GM12878 (cell line): ENCODE data around the gene IGFBP3. TPM values are rescaled to one million over a fixed set of nuclear protein-coding genes. Genes with fewer than 3 reads are reported as not detected.

Experiments
- ATAC-seq: fragments of 200-7000 bp; cut with Tn5 transposase; 3 replicates; pipeline ENCODE4 v1.9.1; 2020; ENCODE audit warnings: mild to moderate bottlenecking, moderate library complexity
- BruUV-seq: library from RNA; stranded (reverse); fragments of 400-500 nt; replicated peaks from 2 replicates; lab custom pipeline; 2021; lab: Mats Ljungman, UMichigan
- CTCF ChIA-PET: fragments of 300-600 bp; sonication (Branson Sonifier 250); formaldehyde crosslinking; extraction: SDS; loops from one replicate; lab custom pipeline; 2021; ENCODE audit warnings: inconsistent platforms; lab: Yijun Ruan, JAX
- POLR2A ChIA-PET: fragments of 350-600 bp; formaldehyde crosslinking; extraction: SDS; loops from one replicate; lab custom pipeline; 2021; ENCODE audit warnings: inconsistent platforms; lab: Charles Lee
- RAD21 ChIA-PET: fragments of 300-600 bp; sonication (Branson Sonifier 250); formaldehyde crosslinking; loops from one replicate; lab custom pipeline; 2023; ENCODE audit warnings: antibody characterized with exemption; ENCODE audit not compliant: unreplicated experiment; lab: Charles Lee
- SMC1A ChIA-PET: fragments of 300-600 bp; sonication (Branson Sonifier 250); formaldehyde crosslinking; loops from one replicate; lab custom pipeline; 2023; ENCODE audit not compliant: unreplicated experiment, uncharacterized antibody; lab: Charles Lee
- DNase-seq: peaks from one replicate; pipeline ENCODE4 v3.0.0-alpha.2; 2011; ENCODE audit warnings: low read depth, low spot score
- FAIRE-seq: peaks from 3 replicates; lab custom pipeline; 2011; peaks lifted over from hg19 to GRCh38; lab: Jason Lieb, UNC
- H2AFZ ChIP-seq: 2 replicates; pipeline ENCODE4 v1.6.0; 2011; ENCODE audit warnings: low read depth, low read length, control low read depth; ENCODE audit not compliant: control insufficient read depth
- H3K27ac ChIP-seq: 2 replicates; pipeline ENCODE4 v1.5.1; 2011; ENCODE audit warnings: control low read depth; ENCODE audit not compliant: control insufficient read depth, insufficient read depth
- H3K27me3 ChIP-seq, 2 experiments: replicated peaks in 1 of 2; 2 replicates each; pipeline versions ENCODE4 v1.6.0 to v1.6.1; 2011; ENCODE audit warnings: low read length in 1 of 2; ENCODE audit not compliant: control insufficient read depth in 2 of 2, insufficient read depth in 2 of 2
- H3K36me3 ChIP-seq, 2 experiments: 2 replicates each; pipeline ENCODE4 v1.5.1; 2011; ENCODE audit warnings: low read length in 1 of 2; ENCODE audit not compliant: control insufficient read depth in 2 of 2, insufficient read depth in 2 of 2
- H3K4me1 ChIP-seq: 2 replicates; pipeline ENCODE4 v1.6.1; 2011; ENCODE audit warnings: mild to moderate bottlenecking, low read length, moderate library complexity, mixed read lengths; ENCODE audit not compliant: control insufficient read depth, insufficient read depth
- H3K4me2 ChIP-seq: 2 replicates; pipeline ENCODE4 v1.6.0; 2011; ENCODE audit warnings: control low read depth; ENCODE audit not compliant: control insufficient read depth, insufficient read depth
- H3K4me3 ChIP-seq: fragments of 200-600 bp; sonication (generic); 2 replicates; pipeline ENCODE4 v1.5.1; 2016
- H3K79me2 ChIP-seq: 2 replicates; pipeline ENCODE4 v1.6.0; 2011; ENCODE audit warnings: low read length; ENCODE audit not compliant: control insufficient read depth, insufficient read depth
- H3K9ac ChIP-seq: 2 replicates; pipeline ENCODE4 v1.8.0; 2011; ENCODE audit warnings: low read length, control low read depth, mixed read lengths; ENCODE audit not compliant: control insufficient read depth, insufficient read depth
- H3K9me3 ChIP-seq: replicated peaks from 3 replicates; pipeline ENCODE4 v1.5.1; 2011; ENCODE audit warnings: mild to moderate bottlenecking, low read length; ENCODE audit not compliant: control insufficient read depth, insufficient read depth
- H4K20me1 ChIP-seq: 2 replicates; pipeline ENCODE4 v1.6.0; 2011; ENCODE audit not compliant: control insufficient read depth, insufficient read depth
- BCLAF1 ChIP-seq: fragments of 450-650 bp; IDR thresholded peaks from 2 replicates; pipeline ENCODE4 v1.6.1; 2017; ENCODE audit warnings: antibody characterized with exemption, mild to moderate bottlenecking, moderate library complexity
- EP300 ChIP-seq, 2 experiments: fragments of 150-350 bp in 1 of 2; IDR thresholded peaks; 2 replicates each; pipeline ENCODE4 v1.6.1; 2011 to 2012; ENCODE audit warnings: low read depth in 2 of 2, low read length in 2 of 2, borderline replicate concordance in 1 of 2, improper control_type of control experiment in 1 of 2, inconsistent platforms in 1 of 2; ENCODE audit not compliant: control insufficient read depth in 1 of 2
- ESRRA ChIP-seq: IDR thresholded peaks from 2 replicates; pipeline ENCODE4 v1.6.1; 2012; ENCODE audit warnings: mild to moderate bottlenecking, low read length, improper control_type of control experiment
- IRF4 ChIP-seq: IDR thresholded peaks from 2 replicates; pipeline ENCODE4 v1.6.1; 2011; ENCODE audit warnings: low read depth, low read length
- KDM1A ChIP-seq: fragments of 200-600 bp; sonication (generic); IDR thresholded peaks from 2 replicates; pipeline ENCODE4 v1.6.1; 2016; ENCODE audit warnings: borderline replicate concordance
- MTA2 ChIP-seq: fragments of 450-650 bp; IDR thresholded peaks from 2 replicates; pipeline ENCODE4 v1.6.1; 2016; ENCODE audit warnings: low read depth, mild to moderate bottlenecking, moderate library complexity
- MYB ChIP-seq: fragments of 150-350 bp; IDR thresholded peaks from 2 replicates; pipeline ENCODE4 v1.6.1; 2014; ENCODE audit warnings: mild to moderate bottlenecking, low read depth, low read length, borderline replicate concordance
- NFXL1 ChIP-seq: fragments of 450-650 bp; IDR thresholded peaks from 2 replicates; pipeline ENCODE4 v1.6.1; 2017; ENCODE audit warnings: antibody characterized with exemption, mild to moderate bottlenecking, borderline replicate concordance
- NFYA ChIP-seq: IDR thresholded peaks from 2 replicates; pipeline ENCODE4 v1.6.1; 2011; ENCODE audit warnings: low read depth, mild to moderate bottlenecking, low read length, improper control_type of control experiment, borderline replicate concordance
- RBBP5 ChIP-seq: fragments of 200-600 bp; sonication (generic); conservative IDR thresholded peaks from 2 replicates; pipeline ENCODE4 v1.6.1; 2016
- RUNX3 ChIP-seq: IDR thresholded peaks from 2 replicates; pipeline ENCODE4 v1.6.1; 2012; ENCODE audit warnings: low read length, inconsistent platforms
- SIX5 ChIP-seq: IDR thresholded peaks from 2 replicates; pipeline ENCODE4 v1.6.1; 2011; ENCODE audit warnings: mild to moderate bottlenecking, low read depth, low read length, moderate library complexity; ENCODE audit not compliant: severe bottlenecking
- SP1 ChIP-seq: IDR thresholded peaks from one replicate; pipeline ENCODE4 v1.6.1; 2011; ENCODE audit warnings: low read depth, low read length
- SREBF2 ChIP-seq: IDR thresholded peaks from 2 replicates; pipeline ENCODE4 v1.6.1; 2012; ENCODE audit warnings: mild to moderate bottlenecking, low read length
- TARDBP ChIP-seq: IDR thresholded peaks from 2 replicates; pipeline ENCODE4 v1.6.1; 2016; ENCODE audit warnings: borderline replicate concordance
- whole genome bisulfite sequencing: methylation state at CpG from one replicate; pipeline ENCODE4 v1.1.6; 2016; ENCODE audit warnings: low lambda C conversion rate; ENCODE audit not compliant: insufficient replicate concordance, insufficient coverage; ENCODE audit errors: missing lambda C conversion rate; 5-methylcytosine and 5-hydroxymethylcytosine counted together
- in situ Hi-C: fragments of 300-500 bp; cut with MboI; formaldehyde crosslinking; loops from 9 replicates; pipeline ENCODE4 v1.14.3; 2018; ENCODE audit warnings: mixed read lengths
- intact Hi-C: fragments of 100-400 bp; cut with micrococcal nuclease; formaldehyde crosslinking; loops from one replicate; pipeline ENCODE4 v1.14.2; 2022; ENCODE audit not compliant: unreplicated experiment
- polyA plus RNA-seq, 11 experiments: library from polyadenylated mRNA; depleted of rRNA in 4 of 11; unstranded in 6 of 11; stranded (reverse) in 5 of 11; fragments of >200 nt; fragmentation: Nextera tagmentation in 4 of 11; fragmentation: Illumina TruSeq in 1 of 11; extraction: Ambion mirVana in 4 of 11; extraction: Trizol in 1 of 11; gene quantifications; 1 replicate in 1 of 11; 2 replicates in 10 of 11; pipeline versions ENCODE4 v1.2.1 to v1.2.3, GENCODE V29; 2011 to 2016; ENCODE audit warnings: inconsistent platforms in 2 of 11, missing spikeins in 2 of 11, low read depth in 1 of 11
- total RNA-seq, 4 experiments: library from RNA; depleted of rRNA in 3 of 4; stranded (reverse); fragments of >200 nt in 3 of 4; fragmentation: Illumina TruSeq in 1 of 4; extraction: Trizol in 1 of 4; gene quantifications; 2 replicates each; pipeline versions ENCODE4 v1.2.1 to v1.2.3, GENCODE V29; 2013 to 2021

The IGFBP3 gene
- total and polyA plus RNA-seq, 10 of the 15 experiments (the other 5 are each of a cell fraction or from before 2014, with no cell fraction given): 6.0 to 28.0 (median 15.6) TPM

GRCh38 chr7:45970454-45970853, 49.4 kb upstream of the IGFBP3 start:
- Histone ChIP-seq H3K4me2 (no peak overlapping the region), H3K36me3 (no peaks in the 10 kb centered on the region), H3K4me1 (no peaks in the 10 kb centered on the region), H3K9ac (no peak overlapping the region), H3K27ac (no peak overlapping the region), H3K9me3 (no peaks in the 10 kb centered on the region), H3K4me3 (no peak overlapping the region), H4K20me1 (no peaks in the 10 kb centered on the region), H3K79me2 (no peaks in the 10 kb centered on the region), H3K27me3 (no peaks in the 10 kb centered on the region; a peak in 1 of 4 replicates), H2AFZ (no peak overlapping the region)
- RAD21 ChIA-PET: no interaction called here
- ATAC-seq (no peak), DNase-seq (no peak), FAIRE-seq (no peak)
- TF ChIP-seq MTA2 (no peak), MYB (no peak), SIX5 (no peak)
- SMC1A ChIA-PET: interaction anchor here (0.7 to 1.2 kb wide), 3 partner anchors 10 to 332 kb away, joined by 3 to 5 read pairs (median 3); no protein-coding TSS in a partner anchor
- intact Hi-C loops: no loop called here
- CTCF ChIA-PET: interaction anchor here (0.6 to 1.2 kb wide), 5 partner anchors 14 to 331 kb away, joined by 3 to 5 read pairs (median 3); no protein-coding TSS in a partner anchor
- BruUV-seq: no TSS peak
- WGBS: 46% methylated on average over 2 of the region's 2 CpGs
- in situ Hi-C loops: no loop called here
- POLR2A ChIA-PET: interaction anchor here (0.6 kb wide), 1 partner anchor 8 kb away, joined by 3 read pairs; no protein-coding TSS in a partner anchor

- ChIA-PET SMC1A (interaction anchor here (0.7 to 1.2 kb wide), 2 partner anchors 14 to 331 kb away, joined by 3 to 5 read pairs; no protein-coding TSS in a partner anchor), POLR2A (no interaction called here), CTCF (interaction anchor here (0.7 to 1.2 kb wide), 2 partner anchors 43 to 185 kb away, joined by 3 read pairs; no protein-coding TSS in a partner anchor), RAD21 (no interaction called here)
- DNase-seq: no peak
- H3K4me1 ChIP-seq: no peaks in the 10 kb centered on the region
- no peaks in the 10 kb centered on the region for H3K36me3 ChIP-seq
- WGBS: 18% methylated on average over 5 of the region's 5 CpGs
- no peaks in the 10 kb centered on the region for H4K20me1 ChIP-seq
- no peaks in the 10 kb centered on the region; a peak in 1 of 4 replicates for H3K27me3 ChIP-seq
- no peak for ATAC-seq
- H3K27ac ChIP-seq: no peak overlapping the region
- no peaks in the 10 kb centered on the region for H3K9me3 ChIP-seq
- no peaks in the 10 kb centered on the region for H3K79me2 ChIP-seq
- no peak overlapping the region for H3K4me2 ChIP-seq
- FAIRE-seq: no peak
- no TSS peak for BruUV-seq
- H3K9ac ChIP-seq: no peak overlapping the region
- H2AFZ ChIP-seq: no peak overlapping the region
- intact Hi-C loops: no loop called here
- H3K4me3 ChIP-seq: no peak overlapping the region
- in situ Hi-C loops: no loop called here
- no peak for TF ChIP-seq BCLAF1
- no peak for TF ChIP-seq RBBP5
- TF ChIP-seq RUNX3: no peak
- TF ChIP-seq IRF4: no peak
- TF ChIP-seq NFYA: no peak
- no peak for TF ChIP-seq KDM1A
- no peak for TF ChIP-seq TARDBP
- no peak for TF ChIP-seq NFXL1
- no peak for TF ChIP-seq SP1
- TF ChIP-seq EP300 (IDR thresholded peaks at IDR 0.05; ENCODE audit: borderline replicate concordance in 1 of 2, control insufficient read depth in 1 of 2, low read depth in 2 of 2, low read length in 2 of 2): no peak
- TF ChIP-seq ESRRA: no peak
- TF ChIP-seq SREBF2: no peak
Observed at GRCh38 chr7:45969940-45970339, 48.9 kb upstream of the IGFBP3 start.
